GM19463 (cell line): ENCODE results near the gene ARHGAP26.

ENCODE experiments used
- ATAC-seq: cut with Tn5 transposase; IDR thresholded peaks from one replicate; pipeline ENCODE4 v1.9.1; 2021; ENCODE audit warnings: mild to moderate bottlenecking, moderate library complexity; ENCODE audit not compliant: unreplicated experiment

ARHGAP26 gene

GRCh38 chr5:143229896-143230675 is 459.9 kb downstream of the ARHGAP26 start:
- peak; percentile 75 for ATAC-seq

- ATAC-seq = no peak
Observed at GRCh38 chr5:143230676-143230996, 460.5 kb downstream of the ARHGAP26 start.

GRCh38 chr5:143231416-143231815 is 461.2 kb downstream of the ARHGAP26 start:
- no peak for ATAC-seq

- peak; percentile 28 for ATAC-seq
Observed at GRCh38 chr5:143231973-143232812, 462.0 kb downstream of the ARHGAP26 start.

GRCh38 chr5:143233031-143233430 is 462.9 kb downstream of the ARHGAP26 start:
- ATAC-seq = no peak

- no peak for ATAC-seq
Observed at GRCh38 chr5:143234162-143234842, 464.1 kb downstream of the ARHGAP26 start.

- ATAC-seq = no peak
Observed at GRCh38 chr5:143235423-143235822, 465.2 kb downstream of the ARHGAP26 start.

GRCh38 chr5:143236682-143237081 is 466.5 kb downstream of the ARHGAP26 start:
- no peak for ATAC-seq

- ATAC-seq = no peak
Observed at GRCh38 chr5:143237664-143238063, 467.5 kb downstream of the ARHGAP26 start.

GRCh38 chr5:143238620-143239019 is 468.4 kb downstream of the ARHGAP26 start:
- ATAC-seq = no peak

- ATAC-seq = no peak
Observed at GRCh38 chr5:143239882-143240518, 469.8 kb downstream of the ARHGAP26 start.

- ATAC-seq = no peak
Observed at GRCh38 chr5:143241892-143242291, 471.7 kb downstream of the ARHGAP26 start.

GRCh38 chr5:143243103-143243502 is 472.9 kb downstream of the ARHGAP26 start:
- ATAC-seq = no peak

- ATAC-seq = no peak
Observed at GRCh38 chr5:143244000-143244736, 474.0 kb downstream of the ARHGAP26 start.

GRCh38 chr5:143244990-143245389 is 474.8 kb downstream of the ARHGAP26 start:
- no peak for ATAC-seq

- ATAC-seq = no peak
Observed at GRCh38 chr5:143245929-143246561, 475.9 kb downstream of the ARHGAP26 start.

- ATAC-seq = no peak
Observed at GRCh38 chr5:143247134-143247815, 477.1 kb downstream of the ARHGAP26 start.

GRCh38 chr5:143248391-143248790 is 478.2 kb downstream of the ARHGAP26 start:
- no peak for ATAC-seq

GRCh38 chr5:143248822-143249579 is 478.8 kb downstream of the ARHGAP26 start:
- ATAC-seq = no peak
